A673 (cell line): ENCODE data around the gene WDR62.

Experiments used
- EZH2 ChIP-seq: fragments of 200-600 bp; sonication (generic); IDR thresholded peaks from 2 replicates; pipeline ENCODE4 v1.6.1; 2017; ENCODE audit warnings: borderline replicate concordance, low read depth, mild to moderate bottlenecking, mixed read lengths, antibody characterized with exemption, low read length; ENCODE audit not compliant: poor library complexity, severe bottlenecking
- TF ChIP-seq, protein P1 (sequence below): fragments of 300-800, 200-600 bp; sonication (generic); conservative IDR thresholded peaks from 2 replicates; pipeline ENCODE4 v1.5.1; 2017; ENCODE audit warnings: low read depth, mild to moderate bottlenecking, antibody characterized with exemption, low read length, moderate library complexity, mixed read lengths

DNA sequence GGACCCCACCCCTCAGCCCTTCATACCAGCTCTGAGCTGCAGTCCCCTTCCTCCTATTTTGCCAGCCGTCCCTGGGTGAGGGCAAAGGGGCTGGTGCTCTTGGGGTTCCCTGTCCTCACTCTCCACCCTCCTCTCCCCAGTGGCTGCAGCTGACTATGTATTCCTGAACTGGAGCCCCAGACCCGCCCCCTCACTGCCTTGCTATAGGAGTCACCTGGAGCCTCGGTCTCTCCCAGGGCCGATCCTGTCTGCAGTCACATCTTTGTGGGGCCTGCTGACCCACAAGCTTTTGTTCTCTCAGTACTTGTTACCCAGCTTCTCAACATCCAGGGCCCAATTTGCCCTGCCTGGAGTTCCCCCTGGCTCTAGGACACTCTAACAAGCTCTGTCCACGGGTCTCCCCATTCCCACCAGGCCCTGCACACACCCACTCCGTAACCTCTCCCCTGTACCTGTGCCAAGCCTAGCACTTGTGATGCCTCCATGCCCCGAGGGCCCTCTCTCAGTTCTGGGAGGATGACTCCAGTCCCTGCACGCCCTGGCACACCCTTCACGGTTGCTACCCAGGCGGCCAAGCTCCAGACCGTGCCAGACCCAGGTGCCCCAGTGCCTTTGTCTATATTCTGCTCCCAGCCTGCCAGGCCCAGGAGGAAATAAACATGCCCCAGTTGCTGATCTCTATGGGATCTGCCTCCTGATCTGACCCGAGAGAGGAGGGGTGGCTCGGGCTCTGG, 95.1 kb downstream of the WDR62 start:
- TF ChIP-seq, protein P1, sequence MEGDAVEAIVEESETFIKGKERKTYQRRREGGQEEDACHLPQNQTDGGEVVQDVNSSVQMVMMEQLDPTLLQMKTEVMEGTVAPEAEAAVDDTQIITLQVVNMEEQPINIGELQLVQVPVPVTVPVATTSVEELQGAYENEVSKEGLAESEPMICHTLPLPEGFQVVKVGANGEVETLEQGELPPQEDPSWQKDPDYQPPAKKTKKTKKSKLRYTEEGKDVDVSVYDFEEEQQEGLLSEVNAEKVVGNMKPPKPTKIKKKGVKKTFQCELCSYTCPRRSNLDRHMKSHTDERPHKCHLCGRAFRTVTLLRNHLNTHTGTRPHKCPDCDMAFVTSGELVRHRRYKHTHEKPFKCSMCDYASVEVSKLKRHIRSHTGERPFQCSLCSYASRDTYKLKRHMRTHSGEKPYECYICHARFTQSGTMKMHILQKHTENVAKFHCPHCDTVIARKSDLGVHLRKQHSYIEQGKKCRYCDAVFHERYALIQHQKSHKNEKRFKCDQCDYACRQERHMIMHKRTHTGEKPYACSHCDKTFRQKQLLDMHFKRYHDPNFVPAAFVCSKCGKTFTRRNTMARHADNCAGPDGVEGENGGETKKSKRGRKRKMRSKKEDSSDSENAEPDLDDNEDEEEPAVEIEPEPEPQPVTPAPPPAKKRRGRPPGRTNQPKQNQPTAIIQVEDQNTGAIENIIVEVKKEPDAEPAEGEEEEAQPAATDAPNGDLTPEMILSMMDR: no peak
- TF ChIP-seq EZH2: no peak
